PFSK-1 (cell line): ENCODE data around the gene NPSR1.

Experiments used
- FOXP2 ChIP-seq: optimal IDR thresholded peaks from 2 replicates; pipeline ENCODE3; 2011; ENCODE audit warnings: borderline replicate concordance, control low read depth, inconsistent platforms; ENCODE audit not compliant: insufficient read depth; ENCODE audit errors: extremely low read length, extremely low read depth
- POLR2AphosphoS5 ChIP-seq: IDR thresholded peaks from 2 replicates; pipeline ENCODE4 v1.6.1; 2012; ENCODE audit warnings: low read depth, mild to moderate bottlenecking, control low read depth, low read length, moderate library complexity
- SIN3A ChIP-seq: IDR thresholded peaks from 2 replicates; pipeline ENCODE4 v1.6.1; 2012; ENCODE audit warnings: mild to moderate bottlenecking, low read length, moderate library complexity, borderline replicate concordance; ENCODE audit not compliant: insufficient read depth
- TAF1 ChIP-seq: IDR thresholded peaks from 2 replicates; pipeline ENCODE4 v1.6.1; 2012; ENCODE audit warnings: low read length, control low read depth, borderline replicate concordance; ENCODE audit not compliant: insufficient read depth
- TF ChIP-seq, protein P1 (sequence below), 2 experiments: IDR thresholded peaks; 2 replicates each; pipeline versions ENCODE4 v1.6.1 to v1.8.0; 2011 to 2012; ENCODE audit warnings: low read depth in 2 of 2, low read length in 2 of 2, control low read depth in 1 of 2, inconsistent platforms in 1 of 2, mild to moderate bottlenecking in 1 of 2, moderate library complexity in 1 of 2; ENCODE audit not compliant: insufficient read depth in 1 of 2

NPSR1 gene

GRCh38 chr7:34749446-34749845 lies 91.4 kb downstream of the NPSR1 start:
- no peak for TF ChIP-seq FOXP2
- no peak for TF ChIP-seq POLR2AphosphoS5
- TF ChIP-seq SIN3A: no peak
- TF ChIP-seq TAF1: no peak

- TF ChIP-seq, protein P1, sequence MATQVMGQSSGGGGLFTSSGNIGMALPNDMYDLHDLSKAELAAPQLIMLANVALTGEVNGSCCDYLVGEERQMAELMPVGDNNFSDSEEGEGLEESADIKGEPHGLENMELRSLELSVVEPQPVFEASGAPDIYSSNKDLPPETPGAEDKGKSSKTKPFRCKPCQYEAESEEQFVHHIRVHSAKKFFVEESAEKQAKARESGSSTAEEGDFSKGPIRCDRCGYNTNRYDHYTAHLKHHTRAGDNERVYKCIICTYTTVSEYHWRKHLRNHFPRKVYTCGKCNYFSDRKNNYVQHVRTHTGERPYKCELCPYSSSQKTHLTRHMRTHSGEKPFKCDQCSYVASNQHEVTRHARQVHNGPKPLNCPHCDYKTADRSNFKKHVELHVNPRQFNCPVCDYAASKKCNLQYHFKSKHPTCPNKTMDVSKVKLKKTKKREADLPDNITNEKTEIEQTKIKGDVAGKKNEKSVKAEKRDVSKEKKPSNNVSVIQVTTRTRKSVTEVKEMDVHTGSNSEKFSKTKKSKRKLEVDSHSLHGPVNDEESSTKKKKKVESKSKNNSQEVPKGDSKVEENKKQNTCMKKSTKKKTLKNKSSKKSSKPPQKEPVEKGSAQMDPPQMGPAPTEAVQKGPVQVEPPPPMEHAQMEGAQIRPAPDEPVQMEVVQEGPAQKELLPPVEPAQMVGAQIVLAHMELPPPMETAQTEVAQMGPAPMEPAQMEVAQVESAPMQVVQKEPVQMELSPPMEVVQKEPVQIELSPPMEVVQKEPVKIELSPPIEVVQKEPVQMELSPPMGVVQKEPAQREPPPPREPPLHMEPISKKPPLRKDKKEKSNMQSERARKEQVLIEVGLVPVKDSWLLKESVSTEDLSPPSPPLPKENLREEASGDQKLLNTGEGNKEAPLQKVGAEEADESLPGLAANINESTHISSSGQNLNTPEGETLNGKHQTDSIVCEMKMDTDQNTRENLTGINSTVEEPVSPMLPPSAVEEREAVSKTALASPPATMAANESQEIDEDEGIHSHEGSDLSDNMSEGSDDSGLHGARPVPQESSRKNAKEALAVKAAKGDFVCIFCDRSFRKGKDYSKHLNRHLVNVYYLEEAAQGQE (IDR thresholded peaks at IDR 0.05; ENCODE audit: insufficient read depth in 1 of 2, low read depth in 2 of 2, low read length in 2 of 2): no peak
- TF ChIP-seq SIN3A (no peak), TAF1 (no peak), FOXP2 (no peak), POLR2AphosphoS5 (no peak)
These were observed 92.2 kb downstream of the NPSR1 start for GRCh38 chr7:34750209-34750608.

DNA sequence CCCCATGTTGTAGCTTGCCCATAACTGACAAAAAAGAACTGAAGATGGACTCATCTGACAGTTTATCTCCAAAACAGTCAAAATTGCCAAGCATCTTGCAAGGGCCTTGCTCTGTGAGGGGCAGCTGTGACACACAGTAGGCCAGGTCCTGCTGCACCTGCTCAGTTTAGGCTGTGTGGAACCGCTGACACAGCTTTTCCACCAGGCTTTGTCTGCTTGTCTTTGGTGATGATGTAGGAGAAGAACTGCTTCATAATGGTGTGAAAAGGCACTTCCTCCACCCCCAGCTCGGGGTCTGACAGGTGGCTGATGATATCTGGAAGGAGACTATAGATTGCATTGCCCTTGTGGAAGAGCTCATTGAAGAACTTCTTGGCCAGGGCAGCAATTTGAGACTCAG lies 92.6 kb downstream of the NPSR1 start:
- TF ChIP-seq, protein P1 (IDR thresholded peaks at IDR 0.05; ENCODE audit: insufficient read depth in 1 of 2, low read depth in 2 of 2, low read length in 2 of 2): no peak
- no peak for TF ChIP-seq POLR2AphosphoS5
- TF ChIP-seq SIN3A: no peak
- TF ChIP-seq FOXP2: no peak
- no peak for TF ChIP-seq TAF1

DNA sequence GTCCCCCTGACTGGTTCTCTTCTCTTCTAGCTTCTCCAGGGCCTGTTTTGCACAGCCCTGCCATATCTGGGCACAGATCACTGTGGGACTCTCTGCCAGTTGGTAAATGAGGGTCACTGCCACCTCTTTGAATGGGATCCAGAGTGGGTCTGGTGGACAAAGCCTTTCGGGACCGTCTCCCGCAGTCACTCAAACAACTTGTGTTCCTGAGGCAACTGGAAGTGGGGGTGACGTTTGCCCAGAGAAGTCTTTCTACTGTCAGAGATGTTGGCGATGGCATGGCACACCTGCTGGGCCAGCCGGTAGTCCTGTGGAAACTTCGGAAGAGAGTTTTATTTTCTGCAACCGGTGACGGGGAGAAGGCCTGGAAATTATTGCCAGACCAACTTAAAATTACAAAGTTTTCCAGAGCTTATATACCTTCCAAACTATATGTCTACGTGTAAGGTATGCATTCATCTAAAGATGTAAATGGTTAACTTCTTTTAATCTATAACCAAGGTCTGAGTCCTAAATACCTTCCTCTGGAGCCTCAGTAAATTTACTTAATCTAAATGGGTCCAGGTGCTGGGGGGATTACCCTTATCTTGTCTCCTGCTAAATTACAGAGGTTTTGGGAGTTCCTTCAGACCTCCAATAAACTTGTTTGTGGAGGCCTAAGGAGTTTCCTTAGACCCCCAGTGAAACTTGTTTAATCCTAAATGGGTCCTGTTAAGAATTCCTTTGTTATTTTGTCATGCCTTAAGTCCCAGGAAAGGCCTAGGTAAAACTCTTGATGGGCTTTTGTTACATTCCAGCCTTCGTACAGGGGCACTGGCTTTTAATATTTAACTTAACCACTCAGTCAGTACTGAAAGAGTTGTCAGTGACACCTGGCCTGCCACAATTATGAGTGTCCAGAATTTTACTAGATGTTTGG lies 94.0 kb downstream of the NPSR1 start:
- no peak for TF ChIP-seq FOXP2
- no peak for TF ChIP-seq TAF1
- TF ChIP-seq, protein P1 (IDR thresholded peaks at IDR 0.05; ENCODE audit: insufficient read depth in 1 of 2, low read depth in 2 of 2, low read length in 2 of 2): no peak
- no peak for TF ChIP-seq POLR2AphosphoS5
- TF ChIP-seq SIN3A: no peak

GRCh38 chr7:34752929-34753328 lies 94.9 kb downstream of the NPSR1 start:
- TF ChIP-seq TAF1: no peak
- TF ChIP-seq POLR2AphosphoS5: no peak
- TF ChIP-seq FOXP2: no peak
- no peak for TF ChIP-seq SIN3A
- TF ChIP-seq, protein P1 (IDR thresholded peaks at IDR 0.05; ENCODE audit: insufficient read depth in 1 of 2, low read depth in 2 of 2, low read length in 2 of 2): no peak
